GM18873 (cell line): ENCODE measurements around the gene HDAC7.

Source experiments
- ATAC-seq: cut with Tn5 transposase; IDR thresholded peaks from one replicate; pipeline ENCODE4 v1.9.1; 2021; ENCODE audit warnings: mild to moderate bottlenecking, moderate library complexity, moderate number of reproducible peaks; ENCODE audit not compliant: unreplicated experiment, low FRiP score

HDAC7 gene

DNA sequence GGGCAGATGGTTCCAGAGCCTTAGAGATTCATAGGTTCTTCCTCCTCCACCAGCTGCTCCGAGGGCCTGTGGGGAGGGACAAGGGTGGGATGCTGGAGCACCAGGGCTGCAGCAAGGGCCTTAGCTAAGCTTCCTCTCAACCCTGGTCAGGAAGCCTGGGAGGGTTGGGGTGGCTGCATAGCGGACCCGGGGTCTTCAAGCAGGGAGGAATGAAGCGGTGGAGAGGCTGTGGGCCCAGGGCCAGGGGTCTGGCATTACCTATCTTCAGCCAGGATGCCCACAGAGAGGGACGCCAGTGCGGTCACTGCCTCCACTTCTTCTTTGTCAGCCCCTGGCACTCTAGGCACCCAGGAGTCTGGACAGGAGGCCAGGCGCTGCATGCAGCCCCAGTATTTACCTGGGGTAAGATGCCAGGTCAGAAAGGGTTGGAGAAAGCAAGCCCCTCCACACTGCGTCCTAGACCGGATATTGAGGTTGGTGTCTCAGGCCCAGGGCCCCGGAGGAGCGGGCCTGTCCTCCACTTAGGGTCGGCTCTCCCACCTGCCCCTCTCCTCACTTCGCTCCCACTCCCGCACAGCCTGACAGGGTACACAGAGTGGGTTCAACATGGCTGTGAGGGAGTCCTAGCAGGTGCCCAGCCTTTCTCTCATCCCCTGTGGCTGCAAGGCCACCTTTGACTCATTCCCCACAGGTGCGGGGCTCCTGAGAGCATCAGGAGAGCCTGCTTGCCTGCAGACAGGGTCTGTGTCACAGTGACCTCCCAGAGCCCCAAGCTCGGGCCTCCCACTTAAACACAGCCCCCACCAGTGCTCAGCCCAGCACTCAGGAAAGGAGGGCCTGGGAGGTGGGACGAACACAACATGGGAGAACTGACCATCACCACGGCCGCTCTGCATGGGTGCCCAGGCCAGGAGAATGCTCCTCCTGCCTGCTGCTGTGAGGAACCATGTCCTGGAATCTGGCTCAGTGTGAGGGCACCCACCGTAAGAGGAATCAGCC, 35.6 kb downstream of the HDAC7 start:
- no peak for ATAC-seq

DNA sequence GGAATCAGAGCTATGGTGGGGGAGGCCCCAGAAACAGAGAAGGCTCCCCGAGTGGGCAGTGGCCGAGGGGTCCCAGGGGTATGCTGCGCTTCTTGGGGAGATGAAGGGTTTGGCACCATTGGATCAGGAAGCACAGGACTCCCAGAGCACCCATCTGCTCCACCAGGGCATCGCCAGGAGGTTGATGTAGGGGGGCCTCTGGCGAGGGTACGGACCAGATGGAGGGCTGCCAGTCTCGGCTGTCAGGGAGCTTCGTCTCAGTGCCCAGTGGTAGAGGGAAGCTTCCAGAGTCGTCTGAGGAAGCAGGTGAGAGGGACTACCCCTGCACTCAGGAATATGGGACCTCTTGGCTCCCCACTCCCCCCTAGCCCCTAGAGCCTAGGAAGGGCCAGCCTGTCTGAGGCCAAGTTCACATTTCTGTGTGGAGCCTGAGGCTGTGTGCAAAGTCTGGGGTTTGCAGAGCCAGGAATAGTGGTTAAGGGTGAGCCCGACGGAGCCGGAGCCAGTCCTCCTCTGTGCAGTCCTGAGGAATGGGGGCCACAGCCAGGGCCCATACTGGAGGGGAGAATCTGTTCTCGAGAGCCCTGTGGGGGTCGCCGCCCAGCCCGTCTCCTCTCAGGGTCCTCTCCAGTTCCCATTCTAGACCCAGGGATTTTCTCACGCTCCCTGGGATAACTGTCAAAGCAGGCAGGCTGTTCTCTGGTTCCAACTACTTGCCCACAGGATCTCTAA, 36.5 kb downstream of the HDAC7 start:
- no peak for ATAC-seq

DNA sequence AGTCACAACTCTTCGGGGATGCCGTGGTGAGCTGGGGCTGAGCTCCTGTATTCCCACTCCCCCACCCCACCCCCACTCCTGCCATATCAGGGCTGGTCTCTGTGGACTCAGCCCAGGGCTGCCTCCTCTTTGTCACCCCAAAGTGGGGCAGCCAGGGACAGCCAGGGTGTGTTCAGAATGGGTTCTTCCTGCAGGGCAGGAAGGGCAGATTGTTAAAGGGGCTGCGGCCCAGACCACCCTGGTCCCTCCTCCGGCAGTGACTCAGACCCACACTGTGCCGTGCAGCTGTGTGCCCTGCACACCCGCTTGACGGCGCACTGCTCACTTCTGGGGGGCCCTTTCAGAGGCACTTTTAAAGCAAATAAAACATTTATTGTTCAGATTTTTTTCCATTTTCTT, 37.3 kb downstream of the HDAC7 start:
- ATAC-seq = no peak

DNA sequence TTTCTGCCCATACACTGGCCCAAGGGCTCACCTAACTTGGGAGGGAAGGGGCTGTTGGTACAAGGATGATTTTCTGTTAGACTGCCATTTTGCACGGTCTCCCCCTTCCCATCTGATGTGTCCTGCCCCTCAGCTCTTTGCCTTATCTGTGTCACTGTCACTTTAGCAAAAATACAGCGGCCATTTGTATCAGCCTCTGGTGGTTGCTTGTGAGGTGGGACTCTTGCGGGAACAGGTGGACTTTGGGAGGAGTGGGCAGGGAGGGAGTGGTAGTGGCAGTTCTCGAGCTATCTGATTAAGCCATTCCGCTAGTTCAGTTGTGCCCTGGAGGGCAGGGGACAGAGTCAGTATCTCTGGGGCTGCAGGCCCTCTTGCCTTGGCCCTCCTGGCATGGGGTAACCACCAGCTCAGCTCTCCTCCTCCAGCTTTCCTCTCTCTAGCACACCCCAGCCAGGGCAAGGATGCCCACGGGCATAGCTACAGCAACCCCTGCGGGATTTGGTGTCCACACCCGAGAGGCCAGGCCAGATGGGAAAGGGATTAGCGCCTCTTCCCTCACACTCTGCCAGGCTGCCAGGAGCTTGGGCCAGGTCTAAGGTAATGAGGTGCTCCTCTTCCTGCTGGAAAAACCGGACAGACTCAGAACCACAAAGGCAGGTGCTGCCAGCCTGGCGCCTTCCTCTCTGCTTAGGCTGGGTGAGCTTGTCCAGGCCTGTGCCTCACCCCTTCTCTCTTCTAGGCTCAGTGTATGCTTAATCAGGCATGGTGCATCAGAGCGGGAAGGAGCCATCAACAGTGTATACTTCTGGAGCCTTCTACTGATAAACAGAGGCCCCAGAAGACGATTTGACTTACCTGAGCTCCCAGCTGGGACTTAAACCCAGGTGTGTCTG, 38.0 kb downstream of the HDAC7 start:
- ATAC-seq = no peak

DNA sequence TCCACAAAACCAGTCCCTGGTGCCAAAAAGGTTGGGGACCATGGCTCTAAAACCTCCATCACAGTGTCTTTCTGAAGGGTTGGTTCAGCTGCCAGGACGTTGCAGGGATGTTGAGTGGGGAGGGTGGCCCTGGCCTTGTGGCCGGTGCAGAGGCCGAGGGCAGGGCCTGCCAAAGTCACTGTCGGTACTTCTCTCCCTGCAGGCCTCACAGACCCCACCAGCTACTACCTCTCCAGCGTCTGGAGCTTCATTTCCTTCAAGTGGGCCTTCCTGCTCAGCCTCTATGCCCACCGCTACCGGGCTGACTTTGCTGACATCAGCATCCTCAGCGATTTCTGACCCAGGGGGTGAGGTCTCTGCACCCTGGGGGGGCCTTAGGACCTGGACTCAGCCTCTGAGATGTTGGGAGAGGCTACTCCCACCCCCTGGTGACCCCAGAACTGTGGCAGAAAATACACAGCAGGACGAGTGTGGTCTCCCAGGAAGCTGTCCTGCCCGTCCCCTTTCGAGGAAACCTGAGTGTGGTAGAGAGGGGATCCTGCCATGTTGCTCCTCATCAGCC, 39.7 kb downstream of the HDAC7 start:
- no peak for ATAC-seq

DNA sequence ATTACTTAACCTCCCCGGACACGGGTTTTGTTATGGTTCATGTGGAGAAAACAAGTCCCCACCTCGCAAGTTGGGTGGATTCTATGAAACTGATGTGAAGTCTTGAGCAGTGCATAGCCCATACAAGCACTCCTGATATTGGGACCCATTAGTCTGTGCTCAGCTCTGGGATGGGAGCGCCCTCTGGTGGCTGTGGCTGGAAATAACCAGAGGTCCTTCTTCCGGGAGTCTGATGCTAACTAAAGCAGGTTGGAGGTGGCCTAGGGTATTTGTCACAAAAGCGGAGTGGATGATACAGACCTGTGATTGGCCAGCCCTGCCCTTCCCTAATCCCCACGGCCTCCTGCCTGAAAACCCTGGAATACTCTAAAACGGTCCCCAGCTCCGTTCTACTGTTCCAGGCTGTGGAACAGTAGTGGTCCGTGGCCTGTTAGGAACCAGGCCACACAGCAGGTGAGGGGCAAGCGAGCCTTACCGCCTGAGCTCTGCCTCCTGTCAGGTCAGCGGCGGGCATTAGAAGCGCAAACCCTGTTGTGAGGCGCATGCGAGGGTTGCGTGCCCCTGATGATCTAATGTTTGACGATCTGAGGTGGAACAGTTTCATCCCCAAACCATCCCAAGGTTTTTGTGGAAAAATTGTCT, 40.3 kb downstream of the HDAC7 start:
- peak; percentile 75 for ATAC-seq

DNA sequence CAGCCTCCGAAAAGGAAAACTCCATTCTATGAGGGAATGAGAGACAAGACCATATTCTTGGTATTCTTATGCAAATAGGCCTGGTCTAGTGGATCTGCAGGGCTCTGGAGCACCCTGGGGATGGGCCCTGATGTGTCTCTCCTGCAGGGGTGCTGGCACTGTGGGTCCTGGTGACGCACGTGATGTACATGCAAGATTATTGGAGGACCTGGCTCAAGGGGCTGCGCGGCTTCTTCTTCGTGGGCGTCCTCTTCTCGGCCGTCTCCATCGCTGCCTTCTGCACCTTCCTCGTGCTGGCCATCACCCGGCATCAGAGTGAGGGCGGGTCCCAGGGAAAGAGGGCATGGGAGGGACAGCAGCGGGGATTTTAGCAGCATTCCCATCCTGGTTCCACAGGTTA, 40.8 kb downstream of the HDAC7 start:
- no peak for ATAC-seq

DNA sequence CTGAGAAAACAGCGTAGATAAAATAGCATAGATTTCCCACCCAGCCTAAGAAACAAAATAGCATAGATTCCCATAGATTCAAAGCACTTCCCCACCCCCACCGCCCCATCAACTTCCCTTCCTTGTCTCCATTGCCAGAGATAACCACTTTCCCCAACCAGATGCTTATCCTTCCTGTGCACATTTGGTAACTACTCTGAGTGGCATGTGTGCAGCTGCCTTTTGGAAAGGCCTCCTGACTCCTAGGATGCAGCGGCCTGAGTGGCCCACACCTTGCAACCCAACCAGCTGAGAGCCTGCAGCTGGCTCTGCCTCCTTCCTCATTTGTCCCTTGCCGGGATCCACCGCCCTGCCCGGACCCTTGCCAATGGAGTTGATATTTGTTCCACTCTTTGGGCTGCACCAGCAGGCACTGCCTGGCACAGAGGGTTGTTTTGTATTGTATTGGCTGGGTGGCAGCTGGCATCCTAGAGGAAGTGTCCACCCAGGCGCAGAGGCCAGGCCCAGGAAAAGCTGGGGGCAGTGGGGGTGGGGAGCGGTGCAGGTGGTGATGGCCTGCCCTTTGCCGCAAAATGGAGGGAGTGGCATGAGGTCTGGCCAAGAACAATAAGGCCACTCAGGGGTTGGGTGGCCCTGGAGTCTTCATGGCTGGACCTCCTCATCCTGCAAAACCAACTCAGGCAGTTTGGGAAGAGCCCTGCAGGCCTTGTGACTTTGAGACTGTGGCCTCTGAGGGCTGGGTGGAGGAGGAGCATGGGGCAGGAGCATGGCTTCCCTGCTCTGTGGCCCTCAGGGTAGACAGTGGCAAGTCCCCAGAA, 41.8 kb downstream of the HDAC7 start:
- no peak for ATAC-seq

DNA sequence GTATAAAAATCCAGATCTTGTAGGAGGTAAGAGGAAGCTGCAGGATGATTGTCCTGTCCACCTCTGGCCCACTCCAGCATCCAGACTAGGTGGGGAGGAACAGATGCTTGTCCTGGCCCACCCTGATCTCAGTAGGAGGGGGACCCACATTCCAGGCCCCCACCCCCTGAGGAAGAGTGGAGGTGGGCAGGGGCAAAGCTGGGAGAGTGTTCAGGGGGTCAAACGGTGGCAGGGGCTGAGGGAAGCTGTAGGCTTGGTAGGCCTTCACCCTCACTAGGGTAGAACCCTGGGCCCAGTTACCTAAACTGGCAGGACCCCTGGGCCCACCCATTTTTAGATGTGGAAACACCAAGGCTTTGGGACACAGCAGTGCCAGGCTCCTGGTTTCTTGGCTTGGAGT, 42.6 kb downstream of the HDAC7 start:
- ATAC-seq = no peak

DNA sequence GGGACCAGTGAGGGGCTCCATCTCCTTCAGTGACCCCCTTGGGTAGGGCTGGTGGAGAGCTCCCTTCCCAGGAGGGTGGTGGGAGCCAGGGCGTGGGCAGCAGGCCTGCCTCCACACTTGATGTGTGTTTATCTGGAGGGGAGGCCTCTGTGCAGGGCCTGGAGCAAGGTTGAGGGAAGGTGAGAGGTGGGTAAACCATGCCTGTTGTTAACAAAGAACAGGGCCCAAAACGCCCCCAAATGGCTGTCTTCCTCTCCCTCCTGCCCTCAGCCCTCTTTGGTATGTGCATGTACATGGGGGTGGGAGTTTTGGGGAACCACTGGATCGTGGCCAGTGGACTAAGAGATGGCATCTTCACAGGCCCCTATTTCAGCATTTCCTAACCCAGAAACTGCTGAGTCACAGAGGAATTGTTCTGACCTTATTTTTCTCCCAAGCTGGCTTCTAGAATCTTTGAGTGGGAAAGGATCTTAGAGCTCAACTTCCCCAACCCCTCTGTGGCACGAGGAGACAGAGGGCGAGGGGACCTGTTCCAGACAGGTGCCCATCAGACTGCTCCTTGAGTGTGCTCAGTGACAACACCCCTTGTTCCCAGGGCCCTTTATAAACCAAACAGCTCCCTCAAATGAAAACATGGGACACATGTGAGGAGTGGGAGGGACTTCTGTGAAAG, 43.1 kb downstream of the HDAC7 start:
- ATAC-seq = no peak

DNA sequence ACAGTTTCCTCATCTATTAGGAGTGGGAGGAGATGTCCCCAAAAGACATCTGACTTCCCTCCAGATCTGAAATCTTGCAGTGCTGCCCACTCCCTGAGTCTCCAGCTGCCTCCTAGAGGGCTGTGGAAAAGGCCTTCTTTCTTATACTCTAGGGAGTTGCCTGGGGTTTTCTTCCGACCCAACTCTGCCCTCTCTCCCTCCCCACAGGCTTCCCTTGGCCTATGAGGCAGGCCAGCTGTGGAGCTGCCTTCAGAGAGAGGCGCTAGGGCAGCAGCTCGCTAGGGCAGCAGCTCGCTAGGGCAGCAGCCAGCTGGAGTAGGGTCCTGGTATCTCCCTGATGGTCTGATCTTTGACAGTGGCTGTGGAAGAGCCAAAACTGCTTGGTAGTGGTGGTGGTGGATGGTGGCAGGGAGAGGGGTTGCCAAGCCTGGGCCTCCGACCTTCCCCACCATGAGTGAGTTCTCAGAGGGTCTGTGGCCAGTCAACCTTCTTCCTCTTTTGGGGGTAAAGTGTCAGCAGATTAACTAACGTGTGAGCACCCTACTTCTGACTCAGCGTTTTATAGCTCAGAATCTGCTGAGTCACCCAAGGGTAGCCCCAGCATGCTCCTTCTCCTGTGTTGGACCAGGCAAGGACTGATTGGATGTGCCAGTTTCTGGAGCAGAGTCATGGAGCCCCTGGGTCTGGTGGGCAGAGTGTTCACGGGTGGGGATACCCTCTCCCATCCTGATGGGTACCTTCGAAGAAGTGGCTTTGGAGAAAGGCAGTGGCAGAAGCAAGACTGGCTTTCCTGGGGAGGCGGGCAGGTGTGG, 44.4 kb downstream of the HDAC7 start:
- no peak for ATAC-seq

DNA sequence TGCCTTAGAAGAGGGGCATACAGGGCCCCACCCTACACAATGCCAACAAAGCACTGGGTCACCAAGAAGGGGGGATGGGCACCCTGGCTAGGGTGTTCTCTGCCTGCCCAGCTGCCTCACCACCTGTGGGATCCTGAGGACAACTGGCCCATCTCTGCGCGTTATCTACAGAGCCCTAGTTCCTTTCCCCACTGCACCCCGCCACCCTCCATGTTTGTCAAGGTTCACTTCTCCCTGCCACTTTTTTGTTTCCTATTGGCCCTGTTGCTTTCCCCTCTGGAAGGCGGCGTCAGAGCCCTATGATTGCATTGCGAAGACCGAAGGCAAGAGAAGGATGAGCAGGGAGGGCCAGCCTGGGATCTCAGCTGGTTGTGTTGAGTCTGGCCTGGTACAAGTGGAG, 45.0 kb downstream of the HDAC7 start:
- ATAC-seq = no peak

DNA sequence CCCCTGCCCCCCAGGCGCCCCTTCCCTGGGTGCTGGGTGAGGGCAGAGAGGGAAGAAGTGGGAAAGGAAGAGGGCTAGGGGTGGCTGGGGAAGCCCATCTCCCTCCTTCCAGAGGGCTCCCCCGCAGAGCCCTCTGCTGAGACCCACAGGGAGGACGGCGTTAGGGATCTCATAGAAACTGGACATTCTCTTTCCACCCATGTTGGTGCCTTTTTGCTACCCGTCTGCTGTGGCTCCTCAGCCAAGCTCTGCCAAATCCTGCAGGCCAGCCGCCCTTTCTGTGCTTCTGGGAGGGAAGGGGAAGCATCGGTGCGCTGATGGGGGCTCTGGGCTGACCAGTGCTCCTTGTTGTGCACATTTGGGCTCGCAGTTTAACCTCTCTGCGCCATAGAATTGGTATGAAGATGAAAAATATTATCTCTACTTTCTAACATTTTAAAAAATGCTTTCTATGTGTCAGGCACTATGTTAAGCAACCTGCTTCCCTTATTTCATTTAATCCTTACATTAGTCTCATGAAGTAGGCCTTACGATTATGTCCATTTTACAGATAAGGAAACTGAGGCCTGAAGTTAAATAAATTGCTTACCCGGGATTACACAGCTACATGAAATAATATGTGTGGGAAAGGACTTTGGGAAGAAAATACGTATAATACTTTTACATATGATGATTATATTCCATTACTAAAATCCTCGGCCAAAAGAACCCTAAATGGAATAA, 45.7 kb downstream of the HDAC7 start:
- ATAC-seq = no peak

DNA sequence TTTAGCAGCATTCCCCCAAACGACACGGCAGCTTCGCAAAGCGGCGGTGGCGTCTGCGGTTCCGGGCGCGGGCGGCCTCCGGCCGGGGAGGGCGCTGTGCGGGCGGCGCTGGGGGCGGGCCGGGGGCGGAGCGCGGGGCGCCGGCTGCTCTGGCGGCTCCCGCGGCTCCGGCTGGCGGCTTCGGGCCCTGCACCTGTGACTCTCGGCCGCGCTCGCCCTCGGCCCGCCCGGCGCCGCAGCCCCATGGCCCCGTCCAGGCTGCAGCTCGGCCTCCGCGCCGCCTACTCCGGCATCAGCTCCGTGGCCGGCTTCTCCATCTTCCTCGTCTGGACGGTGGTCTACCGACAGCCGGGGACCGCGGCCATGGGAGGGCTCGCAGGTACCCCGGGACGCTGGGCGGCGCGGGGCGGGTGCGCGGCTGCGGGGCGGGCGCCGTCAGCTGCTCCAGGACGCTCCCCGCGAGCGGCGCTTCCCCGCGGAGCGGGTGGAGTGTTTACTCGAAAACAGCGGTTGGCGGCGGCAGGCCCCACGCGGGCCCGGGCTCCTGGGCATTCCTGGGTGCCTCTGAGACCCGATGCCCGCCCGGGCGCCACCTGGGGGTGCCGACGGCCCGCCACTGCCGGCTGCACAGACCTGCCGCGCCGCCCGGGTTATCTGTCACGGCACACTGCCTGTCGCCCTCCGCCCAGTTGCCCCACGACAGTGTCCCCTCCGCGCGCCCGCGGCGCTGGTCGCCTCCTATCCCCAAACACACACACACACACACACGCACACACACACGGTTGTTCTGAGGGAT, 46.4 kb downstream of the HDAC7 start, which contains the start of gene SLC48A1:
TSS of gene SLC48A1 (plus strand) at position 177 of the 796 bp plus-strand sequence. CDS start at position 244, 67 bp downstream.
- peak; percentile 64 for ATAC-seq

DNA sequence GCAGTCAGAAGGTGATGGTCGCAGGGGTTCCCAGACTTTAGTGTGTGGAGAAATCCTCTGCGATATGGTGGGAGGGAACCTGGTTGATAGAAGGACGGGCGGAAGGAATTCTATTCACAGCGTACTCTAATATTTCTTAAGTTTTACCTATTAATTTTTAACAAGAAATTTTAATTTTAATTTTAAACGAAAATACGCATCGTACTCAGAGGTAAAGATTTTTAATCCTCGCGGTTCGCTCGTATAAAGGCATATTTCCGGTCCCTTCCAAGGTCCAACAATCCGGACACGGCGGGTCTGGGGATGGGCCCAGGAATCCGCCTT, 47.0 kb downstream of the HDAC7 start:
- no peak for ATAC-seq

DNA sequence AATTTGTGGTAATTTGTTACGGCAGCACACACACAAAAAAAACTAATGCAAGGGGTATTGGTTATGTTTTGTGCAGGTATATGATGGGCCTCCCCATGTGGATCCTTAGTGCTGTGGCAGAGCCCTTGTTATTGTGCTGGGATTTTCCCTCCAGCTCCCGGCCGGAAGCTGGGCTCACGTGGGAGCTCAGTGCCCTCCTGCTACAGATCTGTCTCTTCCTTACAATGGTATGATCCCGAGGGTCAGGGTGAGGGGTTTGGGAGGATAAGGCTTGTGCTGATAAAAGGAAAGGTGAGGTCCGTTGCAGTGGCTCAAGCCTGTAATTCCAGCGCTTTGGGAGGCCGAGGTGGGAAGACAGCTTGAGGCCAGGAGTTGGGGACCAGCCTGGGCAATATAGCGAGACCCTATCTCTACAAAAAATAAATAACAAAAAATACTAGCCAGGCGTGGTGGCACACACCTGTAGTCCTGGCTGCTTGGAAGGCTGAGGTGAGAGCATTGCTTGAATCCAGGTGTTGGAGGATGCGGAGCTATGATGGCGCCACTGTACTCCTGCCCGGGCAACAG, 47.5 kb downstream of the HDAC7 start:
- ATAC-seq = no peak
